ENCODE results near the gene GID8. TPM values are rescaled to one million over a fixed set of nuclear protein-coding genes. Genes with fewer than 3 reads are reported as not detected.

Gene GID8
- polyA plus RNA-seq, 2 of the 4 experiments (the other 2 are of a cell fraction) = 19.2 to 24.5 TPM

DNA sequence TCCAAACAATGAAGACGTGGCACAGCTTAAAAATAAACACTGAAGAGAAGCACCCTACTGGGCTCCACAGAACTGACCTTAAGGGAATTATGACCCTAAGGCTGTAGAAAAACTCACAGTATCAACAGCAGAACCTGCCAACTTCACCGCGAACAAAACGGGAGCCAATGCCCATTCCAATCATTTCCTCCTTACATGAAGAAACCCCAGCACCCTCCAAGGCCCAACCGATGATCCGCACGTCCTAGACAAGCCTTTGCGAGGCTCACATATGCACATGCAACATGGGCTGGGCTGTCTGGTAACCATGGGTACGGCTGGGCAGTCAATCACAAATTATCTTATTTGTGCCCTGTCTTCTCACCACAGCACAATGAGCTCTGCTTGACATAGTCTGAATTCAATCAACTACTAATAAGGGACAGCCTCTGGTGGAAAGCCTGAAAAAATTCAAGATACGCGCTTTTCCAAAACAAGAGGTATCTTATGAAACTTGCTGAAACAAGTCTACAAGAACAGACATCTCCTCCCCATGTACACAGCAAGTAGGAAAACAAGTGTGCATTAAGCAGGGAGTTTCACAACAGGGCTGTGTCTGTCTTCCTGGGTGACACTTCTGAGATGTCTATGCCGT lies 13.4 kb upstream of the GID8 start:
- POLR2A ChIA-PET = interaction anchor here (0.6 to 1.3 kb wide), 3 partner anchors 13 to 63 kb away, joined by 3 to 4 read pairs (median 4); partner anchors contain the start of genes GID8 and TCFL5
- peak in 1 of 2 experiments; percentile 13; a peak in 3 of 6 replicates for ATAC-seq
- CTCF ChIA-PET = interaction anchor here (0.8 to 22.6 kb wide), 9 partner anchors 10 to 425 kb away, joined by 3 to 368 read pairs (median 3); no protein-coding TSS in a partner anchor
- H3K9me3 ChIP-seq = no peaks in the 10 kb centered on the region
- peak overlapping the region; percentile 76 for H3K4me3 ChIP-seq
- peaks cover 51% of the 10 kb centered on the region for H3K4me1 ChIP-seq
- DNase-seq (ENCODE audit: low read depth in 1 of 2, low spot score in 1 of 2) = peak in 1 of 2 experiments; percentile 42
- no peak for FAIRE-seq
- peak overlapping the region; percentile 93 for H3K4me2 ChIP-seq
- TF ChIP-seq SREBF2 (IDR thresholded peaks at IDR 0.05) (no peak), RARB (CRISPR knock-in tag; IDR thresholded peaks at IDR 0.05) (no peak), ATOH8 (CRISPR knock-in tag; IDR thresholded peaks at IDR 0.05; ENCODE audit: low read depth) (no peak), BHLHE40 (IDR thresholded peaks at IDR 0.05; ENCODE audit: low read depth, low read length) (no peak; the same call in 1 of the 2 replicates), RCOR1 (IDR thresholded peaks at IDR 0.05; ENCODE audit: low read depth, low read length) (no peak), FOSB (CRISPR knock-in tag; IDR thresholded peaks at IDR 0.05) (no peak), MAX (IDR thresholded peaks at IDR 0.05) (no peak), HOXB13 (CRISPR knock-in tag; IDR thresholded peaks at IDR 0.05; ENCODE audit: low read depth) (no peak), ZSCAN20 (CRISPR knock-in tag; IDR thresholded peaks at IDR 0.05) (no peak)
- peak overlapping the region; percentile 96 to 98 for H3K27ac ChIP-seq
- WGBS (ENCODE audit: missing lambda C conversion rate) = 35% methylated on average over 12 of the region's 12 CpGs

- WGBS (ENCODE audit: missing lambda C conversion rate) = 6% methylated on average over 4 of the region's 4 CpGs
- FAIRE-seq (no peak), ATAC-seq (peak in 1 of 2 experiments; percentile 1; a peak in 2 of 6 replicates), DNase-seq (ENCODE audit: low read depth in 1 of 2, low spot score in 1 of 2) (no peak)
- H3K4me3 ChIP-seq = peak overlapping the region; percentile 76
- peak overlapping the region; percentile 96 to 98 for H3K27ac ChIP-seq
- peaks cover 50% of the 10 kb centered on the region for H3K4me1 ChIP-seq
- POLR2A ChIA-PET = interaction anchor here (0.6 kb wide), 1 partner anchor 50 kb away, joined by 4 read pairs; no protein-coding TSS in a partner anchor
- TF ChIP-seq, protein P1, sequence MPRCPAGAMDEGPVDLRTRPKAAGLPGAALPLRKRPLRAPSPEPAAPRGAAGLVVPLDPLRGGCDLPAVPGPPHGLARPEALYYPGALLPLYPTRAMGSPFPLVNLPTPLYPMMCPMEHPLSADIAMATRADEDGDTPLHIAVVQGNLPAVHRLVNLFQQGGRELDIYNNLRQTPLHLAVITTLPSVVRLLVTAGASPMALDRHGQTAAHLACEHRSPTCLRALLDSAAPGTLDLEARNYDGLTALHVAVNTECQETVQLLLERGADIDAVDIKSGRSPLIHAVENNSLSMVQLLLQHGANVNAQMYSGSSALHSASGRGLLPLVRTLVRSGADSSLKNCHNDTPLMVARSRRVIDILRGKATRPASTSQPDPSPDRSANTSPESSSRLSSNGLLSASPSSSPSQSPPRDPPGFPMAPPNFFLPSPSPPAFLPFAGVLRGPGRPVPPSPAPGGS (IDR thresholded peaks at IDR 0.05) = no peak
- no peak for TF ChIP-seq MYC (IDR thresholded peaks at IDR 0.05; ENCODE audit: borderline replicate concordance, low read length)
- no peak for TF ChIP-seq RAD21 (conservative IDR thresholded peaks at IDR 0.05 in 1 of 2, IDR thresholded peaks at IDR 0.05 in 1 of 2)
- no peak for TF ChIP-seq NFE2L2 (conservative IDR thresholded peaks at IDR 0.05; ENCODE audit: low read length)
- TF ChIP-seq EP300 (IDR thresholded peaks at IDR 0.05) = no peak
- TF ChIP-seq, protein P2, sequence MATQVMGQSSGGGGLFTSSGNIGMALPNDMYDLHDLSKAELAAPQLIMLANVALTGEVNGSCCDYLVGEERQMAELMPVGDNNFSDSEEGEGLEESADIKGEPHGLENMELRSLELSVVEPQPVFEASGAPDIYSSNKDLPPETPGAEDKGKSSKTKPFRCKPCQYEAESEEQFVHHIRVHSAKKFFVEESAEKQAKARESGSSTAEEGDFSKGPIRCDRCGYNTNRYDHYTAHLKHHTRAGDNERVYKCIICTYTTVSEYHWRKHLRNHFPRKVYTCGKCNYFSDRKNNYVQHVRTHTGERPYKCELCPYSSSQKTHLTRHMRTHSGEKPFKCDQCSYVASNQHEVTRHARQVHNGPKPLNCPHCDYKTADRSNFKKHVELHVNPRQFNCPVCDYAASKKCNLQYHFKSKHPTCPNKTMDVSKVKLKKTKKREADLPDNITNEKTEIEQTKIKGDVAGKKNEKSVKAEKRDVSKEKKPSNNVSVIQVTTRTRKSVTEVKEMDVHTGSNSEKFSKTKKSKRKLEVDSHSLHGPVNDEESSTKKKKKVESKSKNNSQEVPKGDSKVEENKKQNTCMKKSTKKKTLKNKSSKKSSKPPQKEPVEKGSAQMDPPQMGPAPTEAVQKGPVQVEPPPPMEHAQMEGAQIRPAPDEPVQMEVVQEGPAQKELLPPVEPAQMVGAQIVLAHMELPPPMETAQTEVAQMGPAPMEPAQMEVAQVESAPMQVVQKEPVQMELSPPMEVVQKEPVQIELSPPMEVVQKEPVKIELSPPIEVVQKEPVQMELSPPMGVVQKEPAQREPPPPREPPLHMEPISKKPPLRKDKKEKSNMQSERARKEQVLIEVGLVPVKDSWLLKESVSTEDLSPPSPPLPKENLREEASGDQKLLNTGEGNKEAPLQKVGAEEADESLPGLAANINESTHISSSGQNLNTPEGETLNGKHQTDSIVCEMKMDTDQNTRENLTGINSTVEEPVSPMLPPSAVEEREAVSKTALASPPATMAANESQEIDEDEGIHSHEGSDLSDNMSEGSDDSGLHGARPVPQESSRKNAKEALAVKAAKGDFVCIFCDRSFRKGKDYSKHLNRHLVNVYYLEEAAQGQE (IDR thresholded peaks at IDR 0.05) = no peak
- no peak for TF ChIP-seq TP53 (CRISPR knock-in tag; IDR thresholded peaks at IDR 0.05)
- TF ChIP-seq, protein P3, sequence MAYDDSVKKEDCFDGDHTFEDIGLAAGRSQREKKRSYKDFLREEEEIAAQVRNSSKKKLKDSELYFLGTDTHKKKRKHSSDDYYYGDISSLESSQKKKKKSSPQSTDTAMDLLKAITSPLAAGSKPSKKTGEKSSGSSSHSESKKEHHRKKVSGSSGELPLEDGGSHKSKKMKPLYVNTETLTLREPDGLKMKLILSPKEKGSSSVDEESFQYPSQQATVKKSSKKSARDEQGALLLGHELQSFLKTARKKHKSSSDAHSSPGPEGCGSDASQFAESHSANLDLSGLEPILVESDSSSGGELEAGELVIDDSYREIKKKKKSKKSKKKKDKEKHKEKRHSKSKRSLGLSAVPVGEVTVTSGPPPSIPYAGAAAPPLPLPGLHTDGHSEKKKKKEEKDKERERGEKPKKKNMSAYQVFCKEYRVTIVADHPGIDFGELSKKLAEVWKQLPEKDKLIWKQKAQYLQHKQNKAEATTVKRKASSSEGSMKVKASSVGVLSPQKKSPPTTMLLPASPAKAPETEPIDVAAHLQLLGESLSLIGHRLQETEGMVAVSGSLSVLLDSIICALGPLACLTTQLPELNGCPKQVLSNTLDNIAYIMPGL (CRISPR knock-in tag; IDR thresholded peaks at IDR 0.05; ENCODE audit: borderline replicate concordance) = no peak
- no peak for TF ChIP-seq FOSL2 (IDR thresholded peaks at IDR 0.05)
- no peak for TF ChIP-seq FOSL2 (CRISPR knock-in tag; IDR thresholded peaks at IDR 0.05)
- no peak for TF ChIP-seq RCOR1 (IDR thresholded peaks at IDR 0.05; ENCODE audit: low read depth, low read length)
- no peak for TF ChIP-seq MAZ (IDR thresholded peaks at IDR 0.05; ENCODE audit: borderline replicate concordance, low read depth, low read length)
- TF ChIP-seq SMC3 (IDR thresholded peaks at IDR 0.05) = no peak
- H3K4me2 ChIP-seq = peak overlapping the region; percentile 93
- H3K9me3 ChIP-seq = no peaks in the 10 kb centered on the region
- CTCF ChIA-PET = interaction anchor here (0.9 to 22.6 kb wide), 6 partner anchors 10 to 50 kb away, joined by 3 to 368 read pairs (median 4); no protein-coding TSS in a partner anchor
These were observed 12.9 kb upstream of the GID8 start for GRCh38 chr20:62925076-62925419.

All from A549 (cell line).